ENCODE measurements around the gene RBMS1.

The RBMS1 gene

DNA sequence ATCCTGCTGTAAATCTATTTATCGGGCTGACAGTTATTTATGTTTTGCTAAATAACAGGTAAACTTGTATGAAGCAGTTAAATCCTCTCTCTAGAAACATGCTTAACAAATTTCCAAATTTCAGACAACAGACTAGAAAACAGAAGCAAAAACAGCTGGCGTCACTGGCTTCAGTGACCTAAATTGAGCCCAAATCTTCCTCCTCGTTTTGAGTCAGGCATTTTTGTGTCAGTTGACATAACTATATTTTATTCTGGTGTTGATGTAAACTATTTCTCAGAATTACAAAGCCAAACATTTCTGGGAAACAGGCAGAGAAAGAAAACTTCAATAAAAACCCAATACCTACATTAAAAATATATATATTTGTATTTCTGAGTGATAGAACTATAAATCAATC, 21.7 kb downstream of the RBMS1 start:
- TF ChIP-seq, protein P1, sequence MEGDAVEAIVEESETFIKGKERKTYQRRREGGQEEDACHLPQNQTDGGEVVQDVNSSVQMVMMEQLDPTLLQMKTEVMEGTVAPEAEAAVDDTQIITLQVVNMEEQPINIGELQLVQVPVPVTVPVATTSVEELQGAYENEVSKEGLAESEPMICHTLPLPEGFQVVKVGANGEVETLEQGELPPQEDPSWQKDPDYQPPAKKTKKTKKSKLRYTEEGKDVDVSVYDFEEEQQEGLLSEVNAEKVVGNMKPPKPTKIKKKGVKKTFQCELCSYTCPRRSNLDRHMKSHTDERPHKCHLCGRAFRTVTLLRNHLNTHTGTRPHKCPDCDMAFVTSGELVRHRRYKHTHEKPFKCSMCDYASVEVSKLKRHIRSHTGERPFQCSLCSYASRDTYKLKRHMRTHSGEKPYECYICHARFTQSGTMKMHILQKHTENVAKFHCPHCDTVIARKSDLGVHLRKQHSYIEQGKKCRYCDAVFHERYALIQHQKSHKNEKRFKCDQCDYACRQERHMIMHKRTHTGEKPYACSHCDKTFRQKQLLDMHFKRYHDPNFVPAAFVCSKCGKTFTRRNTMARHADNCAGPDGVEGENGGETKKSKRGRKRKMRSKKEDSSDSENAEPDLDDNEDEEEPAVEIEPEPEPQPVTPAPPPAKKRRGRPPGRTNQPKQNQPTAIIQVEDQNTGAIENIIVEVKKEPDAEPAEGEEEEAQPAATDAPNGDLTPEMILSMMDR (IDR thresholded peaks at IDR 0.05; ENCODE audit: insufficient read depth, low read length, missing control alignments), result no peak
- DNase-seq (ENCODE audit: low read depth, low spot score), result no peak
- no peak overlapping the region for H3K4me3 ChIP-seq (ENCODE audit: low read depth, low read length)
- POLR2A ChIA-PET, result no interaction called here
- CTCF ChIA-PET, result interaction anchor here (1.5 kb wide), 1 partner anchor 17 kb away, joined by 4 read pairs; no protein-coding TSS in a partner anchor

DNA sequence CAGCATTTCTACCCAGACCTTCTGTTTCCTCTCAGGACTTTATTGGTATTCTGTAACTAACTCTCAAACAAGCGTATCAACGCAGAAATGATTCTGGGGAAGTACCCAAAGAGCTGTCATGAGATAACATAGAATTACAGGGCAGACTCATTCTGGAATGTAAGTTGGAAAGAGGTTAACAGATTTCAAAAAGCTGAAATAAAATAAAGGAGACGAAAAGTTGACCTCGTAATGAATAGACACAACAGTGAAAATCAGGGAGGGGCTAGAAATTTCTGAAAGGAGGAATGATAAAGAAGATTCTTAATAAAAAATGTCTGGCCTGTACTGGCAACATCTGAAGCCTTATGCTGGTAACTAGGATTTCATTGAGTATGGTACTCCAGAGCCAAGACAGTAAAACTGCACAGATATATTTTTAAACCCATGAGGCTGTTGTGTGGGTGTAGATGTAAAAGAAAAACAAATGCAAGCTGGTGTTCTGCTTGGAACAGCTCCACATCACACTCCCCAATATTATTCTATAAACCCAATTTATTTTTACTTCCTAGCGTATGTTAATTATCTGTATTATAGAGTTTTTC, 23.9 kb downstream of the RBMS1 start:
- ChIA-PET CTCF (interaction anchor here (1.1 kb wide), 1 partner anchor 40 kb away, joined by 3 read pairs; no protein-coding TSS in a partner anchor), POLR2A (no interaction called here)
- TF ChIP-seq, protein P1 (IDR thresholded peaks at IDR 0.05; ENCODE audit: insufficient read depth, low read length, missing control alignments), result no peak
- no peak for DNase-seq (ENCODE audit: low read depth, low spot score)
- no peak overlapping the region for H3K4me3 ChIP-seq (ENCODE audit: low read depth, low read length)

DNA sequence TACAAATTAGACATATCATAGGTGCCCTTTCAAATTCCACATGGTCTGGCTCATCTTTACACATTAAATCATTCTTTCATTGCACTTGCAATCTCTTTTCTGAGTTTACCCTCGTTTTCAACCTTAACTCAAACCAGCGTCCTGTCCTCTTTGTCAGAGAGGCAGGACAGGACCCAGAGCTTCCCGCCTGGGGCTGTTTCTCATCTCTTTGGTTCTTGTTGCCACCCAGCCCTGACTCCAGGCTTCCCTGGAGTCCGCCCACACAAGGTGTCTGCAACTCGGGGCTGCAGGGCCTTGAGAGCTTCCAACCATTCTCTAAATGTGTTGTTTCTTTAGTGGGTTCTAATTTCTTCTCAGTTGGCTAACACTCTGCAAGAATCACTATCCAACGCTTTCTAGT, 24.4 kb downstream of the RBMS1 start:
- no peak for DNase-seq (ENCODE audit: low read depth, low spot score)
- TF ChIP-seq, protein P1 (IDR thresholded peaks at IDR 0.05; ENCODE audit: insufficient read depth, low read length, missing control alignments), result no peak
- H3K4me3 ChIP-seq (ENCODE audit: low read depth, low read length), result no peak overlapping the region
- ChIA-PET POLR2A (no interaction called here), CTCF (no interaction called here)

DNA sequence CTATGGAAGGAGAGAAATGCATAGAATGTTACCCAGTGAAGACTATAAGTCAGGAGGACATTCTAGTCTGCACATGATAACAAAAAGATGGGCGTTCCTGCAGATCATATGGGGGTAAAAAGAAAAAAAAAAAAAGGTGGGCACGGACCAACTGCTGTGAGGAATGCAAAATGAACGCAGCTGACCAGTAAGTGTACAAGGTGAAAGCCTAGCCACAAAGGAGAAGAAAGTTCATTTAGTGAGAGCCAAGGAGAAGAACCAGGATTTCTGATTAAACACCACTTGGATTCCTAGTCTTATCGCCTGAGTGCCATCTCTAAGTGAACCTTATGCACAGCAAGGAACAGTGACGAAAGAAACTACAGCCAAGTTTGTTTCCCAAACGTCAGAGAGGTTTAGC, 26.5 kb downstream of the RBMS1 start:
- no peak for DNase-seq (ENCODE audit: low read depth, low spot score)
- TF ChIP-seq, protein P1 (IDR thresholded peaks at IDR 0.05; ENCODE audit: insufficient read depth, low read length, missing control alignments), result no peak
- POLR2A ChIA-PET, result no interaction called here
- H3K4me3 ChIP-seq (ENCODE audit: low read depth, low read length), result no peak overlapping the region
- CTCF ChIA-PET, result interaction anchor here (0.8 kb wide), 1 partner anchor 38 kb away, joined by 4 read pairs; no protein-coding TSS in a partner anchor

DNA sequence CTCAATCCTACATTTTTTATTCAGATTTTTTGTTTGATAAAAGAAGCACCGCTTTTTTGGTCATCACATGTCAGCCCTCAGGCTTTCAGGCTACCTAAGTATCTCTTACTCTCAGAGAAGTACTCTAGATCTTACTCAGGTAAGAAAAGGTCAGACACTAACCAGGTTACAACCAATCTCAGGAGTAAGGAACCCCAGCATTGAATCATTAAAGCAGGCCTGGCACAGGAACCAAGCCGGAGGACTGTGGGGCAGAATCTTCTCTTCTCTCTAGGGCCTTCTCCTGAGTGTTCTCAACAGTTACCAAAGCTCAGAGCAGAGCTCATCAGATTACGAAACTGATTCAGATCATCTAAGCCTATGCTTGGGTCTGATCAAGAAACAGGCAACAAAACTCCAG, 28.2 kb downstream of the RBMS1 start:
- no peak overlapping the region for H3K4me3 ChIP-seq (ENCODE audit: low read depth, low read length)
- no peak for DNase-seq (ENCODE audit: low read depth, low spot score)
- TF ChIP-seq, protein P1 (IDR thresholded peaks at IDR 0.05; ENCODE audit: insufficient read depth, low read length, missing control alignments), result no peak
- CTCF ChIA-PET, result interaction anchor here (1.2 to 2.2 kb wide), 2 partner anchors 9 to 36 kb away, joined by 4 to 5 read pairs; no protein-coding TSS in a partner anchor
- POLR2A ChIA-PET, result no interaction called here

DNA sequence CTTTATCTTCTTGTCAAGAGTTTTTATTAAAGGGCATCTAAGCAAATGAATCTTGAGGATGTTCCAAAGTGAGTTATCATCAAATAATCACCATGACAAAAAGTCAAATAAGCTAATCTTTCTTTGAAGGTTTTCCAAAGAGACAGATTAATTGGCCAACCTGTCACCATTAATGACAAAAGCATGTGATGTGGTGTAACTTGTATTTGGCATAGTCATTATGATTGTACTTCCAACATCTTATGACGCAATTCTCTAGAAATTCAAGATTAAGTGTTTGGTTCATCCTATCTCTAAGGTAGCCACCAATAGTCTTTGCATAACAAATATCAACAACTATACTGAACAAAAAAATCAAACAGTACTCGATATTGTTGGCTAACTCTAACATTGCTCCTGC, 28.6 kb downstream of the RBMS1 start:
- TF ChIP-seq, protein P1 (IDR thresholded peaks at IDR 0.05; ENCODE audit: insufficient read depth, low read length, missing control alignments), result no peak
- no peak overlapping the region for H3K4me3 ChIP-seq (ENCODE audit: low read depth, low read length)
- POLR2A ChIA-PET, result no interaction called here
- DNase-seq (ENCODE audit: low read depth, low spot score), result no peak
- CTCF ChIA-PET, result interaction anchor here (2.2 kb wide), 1 partner anchor 9 kb away, joined by 4 read pairs; no protein-coding TSS in a partner anchor

All from AG04449 (cell line).